HG02642 (cell line): Measurements from ENCODE around the gene ARHGAP26.
"Not testable (repeated sequence)": the region's sequence is repeated elsewhere in the genome, so short reads cannot be mapped to it uniquely, and the experiment has no call there.

Experiments used
- ATAC-seq: cut with Tn5 transposase; IDR thresholded peaks from one replicate; pipeline ENCODE4 v1.9.1; 2021; ENCODE audit warnings: mild to moderate bottlenecking; ENCODE audit not compliant: unreplicated experiment, poor library complexity

Gene ARHGAP26

DNA sequence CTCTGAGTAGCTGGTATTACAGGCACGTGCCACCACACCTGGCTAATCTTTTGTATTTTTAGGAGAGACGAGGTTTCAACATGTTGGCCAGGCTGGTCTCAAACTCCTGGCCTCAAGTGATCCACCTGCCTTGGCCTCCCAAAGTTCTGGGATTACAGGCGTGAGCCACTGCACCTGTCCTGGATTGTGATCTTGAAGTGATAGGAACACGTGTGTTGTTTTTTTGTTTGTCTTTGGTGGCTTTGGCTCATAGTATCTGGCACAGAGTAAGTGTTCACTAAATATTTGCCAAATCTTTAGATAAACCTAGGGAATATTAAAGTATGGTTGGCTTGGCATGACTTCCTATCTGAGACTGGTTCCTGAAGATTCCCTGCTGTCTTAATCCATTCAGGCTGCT lies 172.7 kb downstream of the ARHGAP26 start:
- ATAC-seq, result no peak

DNA sequence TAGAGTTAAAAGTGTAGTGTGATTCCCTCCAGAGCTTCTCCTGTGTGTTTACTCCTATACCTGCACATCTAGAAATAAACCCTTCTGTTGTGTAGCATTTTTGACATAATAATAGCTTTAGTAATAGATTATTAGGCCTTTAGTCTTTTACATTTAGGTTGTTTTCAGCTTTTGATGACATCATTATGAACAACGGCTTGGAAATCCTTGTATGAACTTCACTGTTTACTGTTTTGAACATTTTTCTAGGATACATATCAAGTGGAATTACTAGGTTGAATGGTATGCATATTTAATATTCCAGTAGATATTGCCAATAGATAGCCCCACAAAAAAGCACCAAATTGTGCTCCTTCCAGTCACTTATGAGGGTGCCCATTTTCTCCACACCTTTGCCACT lies 174.0 kb downstream of the ARHGAP26 start:
- no peak for ATAC-seq

DNA sequence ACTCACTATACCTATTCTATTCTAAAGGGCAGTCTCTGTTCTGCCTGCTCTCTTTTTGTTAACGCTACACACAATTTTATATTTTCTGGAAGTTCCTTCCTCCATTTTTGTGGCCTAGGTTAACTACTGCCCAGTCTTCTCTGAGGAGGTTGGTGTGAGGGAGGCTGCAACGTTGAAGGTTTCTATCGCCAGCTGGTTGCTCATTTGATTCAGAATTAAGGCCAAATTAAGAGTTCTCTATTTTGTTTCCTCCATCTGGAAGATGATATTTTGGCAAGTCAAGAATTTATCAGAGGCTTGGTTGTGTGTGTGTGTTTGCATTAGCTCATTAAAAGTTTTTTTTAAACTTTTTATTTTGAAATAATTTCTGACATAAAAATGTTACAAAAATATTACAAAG lies 175.1 kb downstream of the ARHGAP26 start:
- no peak for ATAC-seq

DNA sequence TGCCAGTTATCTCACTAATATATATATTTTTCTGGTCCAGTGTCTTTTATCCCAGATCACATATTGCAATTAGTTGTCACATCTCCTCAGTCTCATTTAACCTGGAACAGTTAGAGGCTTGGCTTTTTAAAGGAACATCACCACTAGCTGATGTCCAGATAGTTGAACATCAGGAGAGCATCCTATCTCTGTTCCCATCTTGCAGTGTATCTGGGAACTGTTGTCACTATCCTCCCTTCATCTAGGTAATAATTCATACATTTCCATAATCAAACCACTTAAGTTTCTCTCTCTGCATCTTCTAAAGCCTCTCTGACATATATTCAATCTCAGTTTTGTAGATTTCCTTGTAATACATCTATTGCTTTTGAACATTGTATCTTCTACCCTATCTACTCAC lies 175.7 kb downstream of the ARHGAP26 start:
- no peak for ATAC-seq

DNA sequence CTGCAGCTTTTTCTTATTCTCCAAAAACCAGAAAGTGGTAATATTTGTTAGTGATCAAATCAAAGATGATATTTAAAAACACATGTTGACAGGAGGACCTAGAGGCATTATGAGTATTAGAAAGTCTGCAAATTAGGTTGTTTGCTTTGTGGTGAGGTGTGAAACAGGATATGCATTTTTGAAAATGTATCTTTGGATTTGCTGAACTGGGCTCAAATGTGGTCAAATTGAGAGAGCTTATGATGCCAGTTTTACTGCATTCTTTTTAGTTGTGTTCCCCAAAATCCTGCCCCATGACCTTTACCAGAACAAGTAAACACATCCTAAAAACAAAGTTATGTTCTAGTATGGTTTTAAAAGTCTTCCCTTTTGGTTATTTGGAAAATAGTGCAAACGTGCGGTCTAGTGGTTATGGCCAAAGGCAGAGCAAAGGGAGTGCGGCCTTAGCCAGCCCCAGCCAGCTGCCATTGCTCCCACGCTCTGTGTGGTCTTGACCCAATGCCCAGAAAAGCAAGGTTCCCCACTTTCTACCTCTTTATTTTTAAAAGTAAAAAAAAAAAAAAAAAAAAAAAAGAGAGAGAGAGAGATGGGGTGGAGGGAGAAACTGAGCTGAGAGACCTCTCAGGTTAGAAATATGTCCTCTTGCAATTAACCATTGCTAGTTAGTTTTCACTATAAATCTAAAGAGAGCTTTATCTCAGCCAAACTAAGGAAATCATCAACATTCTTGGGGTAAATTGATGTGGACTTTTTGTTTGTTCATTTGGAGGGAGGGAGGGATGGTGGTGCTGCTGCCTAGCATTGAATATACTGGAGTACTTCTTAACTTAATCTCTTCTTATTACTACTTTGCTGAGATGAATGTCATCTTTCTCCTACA lies 176.6 kb downstream of the ARHGAP26 start:
- no peak for ATAC-seq

DNA sequence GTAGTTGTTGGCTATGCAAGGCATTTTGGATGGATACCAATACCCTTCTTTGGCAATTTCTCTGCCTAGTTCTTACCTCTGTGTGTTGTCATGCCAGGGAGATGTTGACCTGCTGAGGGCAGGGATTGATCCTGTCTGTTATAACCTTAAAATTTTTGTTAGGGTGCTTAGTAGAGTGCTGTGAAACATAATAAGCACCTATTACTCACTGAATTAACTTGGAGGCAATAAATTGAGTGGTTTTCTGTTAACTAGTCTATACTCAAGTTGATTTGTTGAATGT lies 177.2 kb downstream of the ARHGAP26 start:
- ATAC-seq, result no peak

DNA sequence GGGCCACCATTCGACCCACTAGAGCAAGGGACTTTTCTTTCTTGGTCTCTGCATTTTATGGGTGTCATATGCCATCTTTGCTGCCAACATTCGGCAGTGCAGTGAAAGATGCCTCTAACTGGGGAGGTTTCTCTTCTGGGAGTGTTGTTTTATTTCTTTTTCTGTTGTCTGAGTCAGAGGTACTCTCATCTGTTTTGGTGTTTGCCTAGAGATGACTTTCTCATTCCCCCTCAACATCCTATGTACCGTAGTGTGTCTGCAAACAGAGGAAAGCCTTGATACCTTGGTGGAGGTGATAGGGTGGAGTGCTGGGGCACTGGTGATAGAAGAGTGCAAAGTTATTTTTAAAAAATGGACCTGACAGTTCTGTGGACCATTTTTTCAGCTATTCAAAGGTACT lies 182.1 kb downstream of the ARHGAP26 start:
- no peak for ATAC-seq

DNA sequence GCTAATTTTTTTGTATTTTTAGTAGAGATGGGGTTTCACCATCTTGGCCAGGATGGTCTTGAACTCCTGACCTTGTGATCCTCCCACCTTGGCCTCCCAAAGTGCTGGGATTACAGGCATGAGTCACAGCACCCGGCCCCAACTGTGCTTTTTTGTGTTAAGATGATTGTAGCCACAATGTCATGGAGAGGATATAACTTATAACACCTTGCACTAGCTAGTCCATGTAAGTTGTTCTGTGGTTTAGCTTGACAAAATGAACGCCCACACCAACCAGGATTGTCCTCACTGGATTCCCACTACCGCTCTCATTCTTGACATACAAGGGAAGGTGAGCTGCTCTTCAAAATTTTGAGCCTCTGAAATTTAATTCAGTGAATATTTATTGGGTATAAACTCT lies 182.7 kb downstream of the ARHGAP26 start:
- ATAC-seq, result not testable (repeated sequence)

DNA sequence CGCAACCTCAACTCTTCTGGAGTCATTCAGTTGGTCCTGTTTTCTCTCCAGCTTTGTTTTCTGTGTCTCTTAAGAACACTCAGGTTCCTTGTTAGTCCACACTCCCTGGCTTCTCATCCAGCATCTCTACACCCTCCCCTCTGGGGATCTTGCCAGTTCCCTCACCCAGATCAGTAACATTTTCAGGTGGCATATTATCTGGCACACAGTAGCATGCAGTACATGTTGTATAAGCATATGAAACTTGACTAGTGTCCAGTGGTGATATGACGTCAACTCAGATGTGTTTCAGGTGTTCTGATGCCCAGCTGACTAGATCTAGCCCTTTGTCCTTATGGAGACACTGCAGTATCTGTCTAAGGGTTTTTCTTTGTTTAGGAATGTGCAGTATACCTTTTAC lies 184.3 kb downstream of the ARHGAP26 start:
- ATAC-seq, result no peak

DNA sequence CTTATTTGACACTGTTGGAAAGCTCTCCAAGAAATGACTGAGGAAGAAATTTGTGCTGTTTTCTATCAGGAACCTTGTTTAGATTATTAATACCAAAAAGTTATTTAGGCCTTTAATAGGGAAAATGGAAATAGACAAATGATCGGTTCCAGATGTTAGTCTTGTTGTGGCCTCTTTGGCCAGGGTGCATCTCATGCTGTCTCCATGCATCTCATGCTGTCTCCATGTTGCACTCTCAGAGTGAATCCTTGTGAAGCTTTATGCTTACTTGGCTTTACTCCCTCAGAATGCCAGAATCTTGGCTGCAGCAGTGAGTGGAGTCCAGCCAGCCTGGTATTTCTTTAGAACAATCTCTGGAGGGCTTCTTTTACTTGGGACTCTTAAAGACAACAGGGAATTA lies 185.5 kb downstream of the ARHGAP26 start:
- no peak for ATAC-seq

DNA sequence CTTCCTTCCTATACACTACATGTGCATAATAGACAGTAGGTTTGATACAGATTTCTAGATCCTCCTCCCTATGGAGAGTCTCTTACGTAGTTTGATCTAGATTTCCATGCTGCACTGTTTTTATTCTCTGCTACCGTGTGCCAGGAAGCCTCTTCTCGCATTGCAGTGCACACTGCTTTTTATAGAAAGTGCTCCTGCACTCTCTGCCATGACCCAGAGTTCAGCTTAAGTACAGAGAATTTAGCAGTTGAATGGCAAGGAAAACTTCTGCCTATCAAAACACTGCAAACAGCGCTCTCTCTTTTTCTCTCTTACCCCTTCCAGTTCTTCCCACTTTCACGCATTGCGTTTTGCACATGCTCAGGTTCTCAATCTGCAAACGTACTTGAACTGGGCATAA lies 187.4 kb downstream of the ARHGAP26 start:
- no peak for ATAC-seq

DNA sequence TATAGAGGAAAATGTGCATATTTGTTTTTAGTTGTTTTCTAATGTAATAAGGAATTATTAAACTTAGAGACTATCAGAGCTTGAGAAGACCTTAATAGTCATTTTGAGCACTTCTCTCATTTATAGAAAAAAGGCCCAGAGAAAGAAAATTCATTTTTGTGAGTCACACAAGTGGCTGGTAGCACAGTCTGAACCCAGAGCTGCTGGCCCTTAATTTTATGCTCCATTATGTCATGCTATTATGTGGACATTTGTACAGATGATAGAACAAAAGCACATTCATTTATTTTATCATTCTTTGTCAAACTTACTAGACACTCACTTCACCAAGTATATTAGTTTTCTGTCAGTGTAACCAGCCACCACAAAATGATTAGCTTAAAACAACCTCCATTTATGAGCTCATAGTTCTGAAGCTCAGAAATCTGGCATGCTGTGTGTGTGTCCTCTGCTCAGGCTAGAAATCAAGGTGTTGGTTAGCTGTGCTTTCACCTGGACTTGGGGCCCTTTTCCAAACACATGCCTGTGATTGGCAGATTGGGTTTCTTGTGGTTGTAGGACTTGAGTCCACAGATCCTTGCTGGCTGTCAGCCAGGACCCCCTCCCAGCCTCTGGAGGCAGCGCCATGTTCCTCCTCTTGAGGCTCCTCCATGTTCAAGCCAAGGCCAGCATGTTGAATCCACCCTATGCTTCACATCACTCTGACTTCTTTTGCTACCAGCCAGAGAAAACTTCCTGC lies 188.9 kb downstream of the ARHGAP26 start:
- no peak for ATAC-seq

DNA sequence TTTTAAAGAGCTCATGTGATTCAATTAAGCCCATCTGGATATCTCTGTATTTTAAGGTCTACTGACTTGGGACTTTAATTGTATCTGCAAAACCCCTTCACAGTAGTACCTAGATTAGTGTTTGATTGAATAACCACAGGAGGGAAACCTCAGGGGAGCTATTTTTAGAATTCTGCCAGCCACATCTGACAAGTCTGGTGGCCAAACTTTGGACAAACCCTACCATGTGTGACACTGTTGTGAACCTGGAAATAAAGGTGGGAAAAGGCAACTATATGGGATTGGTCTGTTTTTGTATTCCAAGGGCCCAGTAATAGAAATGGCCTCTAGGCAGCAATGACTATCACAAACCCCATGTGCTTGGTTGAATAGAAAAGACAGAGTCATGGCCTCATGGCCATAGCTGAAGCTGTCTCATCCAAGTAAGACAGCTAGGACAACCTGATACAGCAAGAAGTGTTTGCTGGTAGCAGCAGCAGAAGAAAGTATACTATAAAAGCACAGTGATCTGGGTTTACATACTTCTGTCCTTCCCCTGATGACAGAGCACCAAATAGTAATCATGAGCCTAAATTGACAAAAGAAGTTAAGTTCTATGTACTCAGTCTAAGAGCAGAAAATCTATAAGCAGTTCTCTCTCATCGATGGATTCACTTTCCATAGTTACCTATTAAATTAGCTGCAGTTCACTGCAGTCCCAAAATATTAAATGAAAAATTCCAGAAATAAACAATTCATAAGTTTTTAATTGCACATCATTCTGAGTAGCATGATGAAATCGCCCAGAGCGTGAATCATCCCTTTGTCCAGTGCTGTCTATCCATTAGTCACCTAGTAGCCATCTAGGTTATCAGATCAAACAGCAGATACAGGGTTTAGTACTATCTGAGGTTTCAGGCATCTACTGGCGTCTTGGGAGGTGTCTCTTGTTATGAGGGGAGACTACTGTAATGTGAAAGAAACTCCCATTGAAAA lies 189.8 kb downstream of the ARHGAP26 start:
- no peak for ATAC-seq

DNA sequence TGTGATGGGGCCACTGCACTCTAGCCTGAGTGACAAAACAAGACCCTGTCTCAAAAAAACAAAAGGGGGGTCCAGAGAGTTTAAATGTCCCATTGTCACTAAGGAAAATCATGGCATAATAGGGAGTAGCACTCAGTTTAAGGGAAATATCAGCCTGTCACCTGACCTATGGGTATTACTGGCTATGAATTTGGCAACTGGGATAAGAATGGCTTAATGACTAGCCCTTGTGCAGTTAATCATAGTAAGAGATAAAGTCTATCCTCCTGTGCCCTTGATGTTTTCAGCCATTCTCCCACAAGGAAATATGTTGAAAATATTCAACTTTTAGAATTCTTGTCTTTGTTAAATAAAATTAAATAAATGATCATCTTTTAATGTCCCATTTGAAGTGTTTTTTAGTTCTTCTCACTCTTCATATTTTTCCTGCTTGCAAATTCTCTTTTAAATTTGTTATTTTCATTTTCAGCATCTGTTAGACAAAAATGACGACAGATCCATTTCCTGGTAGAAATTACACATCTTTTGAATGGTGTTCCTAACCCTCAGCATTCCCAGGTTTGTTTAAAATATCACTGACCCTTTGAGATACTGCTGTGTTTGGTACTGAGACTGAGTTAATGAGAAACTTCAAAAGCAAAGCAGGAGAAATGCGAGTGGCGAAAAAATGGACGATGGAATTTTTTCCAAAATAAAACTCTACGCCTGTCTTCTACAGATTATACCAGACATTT lies 191.4 kb downstream of the ARHGAP26 start:
- no peak for ATAC-seq

DNA sequence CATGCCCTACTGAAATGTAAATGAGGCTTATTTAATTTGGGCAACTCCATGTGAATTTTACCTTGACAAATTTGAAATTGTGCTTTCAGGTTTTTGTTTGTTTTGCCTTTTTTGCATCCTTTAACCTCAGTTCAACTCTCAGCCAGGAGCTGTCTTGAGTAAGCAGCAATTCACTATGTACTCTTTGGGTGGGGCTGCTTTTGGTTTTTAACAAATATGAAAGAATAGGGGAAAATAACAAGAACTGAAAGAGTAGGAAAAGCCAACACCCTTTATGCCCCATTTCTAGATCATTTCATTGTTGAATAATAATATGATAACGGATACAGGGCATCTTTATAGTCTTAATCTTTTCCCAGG lies 192.0 kb downstream of the ARHGAP26 start:
- no peak for ATAC-seq

DNA sequence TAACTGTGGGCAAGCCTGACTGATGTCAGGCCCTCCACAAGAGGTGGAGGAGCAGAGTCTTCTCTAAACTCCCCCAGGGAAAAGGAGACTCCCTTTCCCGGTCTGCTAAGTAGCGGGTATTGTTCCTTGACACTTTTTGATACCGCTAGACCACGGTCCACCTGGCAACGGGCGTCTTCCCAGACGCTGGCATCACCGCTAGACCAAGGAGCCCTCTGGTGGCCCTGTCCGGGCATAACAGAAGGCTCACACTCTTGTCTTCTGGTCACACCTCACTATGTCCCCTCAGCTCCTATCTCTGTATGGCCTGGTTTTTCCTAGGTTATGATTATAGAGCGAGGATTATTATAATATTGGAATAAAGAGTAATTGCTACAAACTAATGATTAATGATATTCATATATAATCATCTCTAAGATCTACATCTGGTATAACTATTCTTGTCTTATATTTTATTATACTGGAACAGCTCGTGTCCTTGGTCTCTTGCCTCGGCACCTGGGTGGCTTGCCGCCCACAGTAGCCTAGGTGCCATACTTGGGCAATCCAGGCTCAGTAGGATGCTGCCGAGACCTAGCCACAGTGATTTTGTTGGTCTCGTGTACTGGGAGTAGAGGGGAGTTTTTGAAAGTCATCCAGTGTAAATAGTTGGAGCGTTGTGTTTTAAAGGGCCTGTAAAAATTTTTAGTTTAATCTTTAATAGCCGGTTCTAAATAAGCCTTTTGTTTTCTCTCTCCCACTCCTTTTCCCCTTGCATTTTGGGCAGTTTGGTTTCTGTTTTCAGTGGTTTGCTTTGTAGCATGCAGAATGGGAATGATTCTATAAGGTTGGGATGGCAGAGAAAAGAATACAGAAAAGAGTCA lies 195.3 kb downstream of the ARHGAP26 start:
- ATAC-seq, result not testable (repeated sequence)

DNA sequence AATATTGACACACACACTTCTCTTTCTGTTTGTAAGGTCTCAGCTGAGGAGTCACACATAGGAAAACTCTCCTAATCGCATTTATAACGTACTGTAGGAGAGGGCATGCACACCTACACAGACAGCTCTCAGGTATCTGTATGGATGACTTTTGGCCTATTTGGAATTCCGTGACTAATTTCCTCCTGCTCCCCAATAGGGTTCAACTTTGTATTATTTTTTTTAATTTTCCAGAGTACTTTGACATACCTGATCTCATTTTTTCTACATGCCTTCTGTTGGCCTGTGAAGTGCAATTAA lies 195.9 kb downstream of the ARHGAP26 start:
- no peak for ATAC-seq

DNA sequence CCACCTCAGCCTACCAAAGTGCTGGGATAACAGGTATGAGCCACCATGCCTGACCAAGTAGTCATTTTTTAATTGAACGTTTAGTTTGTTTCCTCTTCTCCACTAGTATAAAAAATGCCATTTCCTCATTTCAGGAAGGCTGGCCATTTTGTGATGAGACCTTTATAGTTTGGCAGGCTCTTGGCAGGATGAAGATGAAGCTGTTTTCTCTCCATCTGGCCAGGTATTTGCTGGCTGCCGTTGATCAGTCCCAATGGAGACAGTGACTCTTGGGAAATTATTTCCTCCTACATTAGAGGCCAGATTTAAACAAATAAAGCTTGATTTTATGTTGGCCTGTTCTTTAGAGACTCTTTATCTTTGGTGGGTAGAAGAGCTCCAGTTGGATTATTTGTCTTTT lies 199.0 kb downstream of the ARHGAP26 start:
- ATAC-seq, result no peak

DNA sequence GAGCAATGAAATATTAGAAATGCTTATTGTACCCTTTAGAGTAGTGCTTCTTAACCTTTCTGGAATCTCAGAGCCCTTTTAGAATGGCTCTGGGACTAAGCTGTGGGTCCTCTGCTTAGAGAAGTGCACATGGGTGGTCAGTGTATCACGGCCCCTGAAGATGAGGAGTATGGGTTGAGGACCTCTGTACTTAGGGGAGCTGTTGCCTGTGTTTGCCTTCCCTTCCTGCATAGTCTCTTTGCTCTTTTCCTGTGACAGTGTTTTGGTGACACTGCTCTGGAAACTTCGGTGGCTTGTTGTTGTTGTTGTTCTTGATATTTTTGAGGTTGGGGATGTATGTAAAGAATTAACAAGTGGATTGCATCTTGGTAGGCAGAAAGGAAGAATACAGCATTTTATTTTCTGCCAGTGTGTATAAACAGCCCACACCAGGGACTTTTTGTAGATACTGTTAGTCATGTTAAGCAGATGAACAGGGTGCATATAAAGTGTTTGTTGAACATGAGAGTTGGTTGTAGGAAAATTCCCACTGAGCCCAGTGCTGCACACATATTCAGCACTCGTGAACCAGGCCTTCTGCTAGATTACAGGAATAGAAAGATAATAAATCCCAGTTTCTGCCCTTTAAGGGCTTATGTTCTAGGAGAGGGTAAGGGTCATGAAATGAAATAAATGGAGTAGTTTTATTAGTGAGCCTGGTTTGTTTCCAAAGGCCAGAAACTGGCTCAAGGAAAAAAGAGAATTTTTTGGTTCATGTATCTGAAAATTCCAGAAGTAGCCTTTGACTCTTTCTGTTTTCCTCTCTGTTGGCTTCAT lies 199.7 kb downstream of the ARHGAP26 start:
- no peak for ATAC-seq
